ENCODE results near the gene NCMAP.

- TF ChIP-seq CTCF (IDR thresholded peaks at IDR 0.05) (peak in 2 of 4 experiments; percentile 6 to 44), POLR2A (IDR thresholded peaks at IDR 0.05) (no peak), EP300 (IDR thresholded peaks at IDR 0.05) (no peak), POLR2AphosphoS5 (IDR thresholded peaks at IDR 0.05) (no peak)
These were observed 79.4 kb downstream of the NCMAP start for GRCh38 chr1:24635195-24635843.

All from sigmoid colon (tissue), 4 donors.